NCI-H187 (cell line): ENCODE results near the gene MLST8.
A peak's percentile ranks its signal among the peaks of the same experiment; 100 is the strongest.
"Not testable (repeated sequence)": the region's sequence is repeated elsewhere in the genome, so short reads cannot be mapped to it uniquely, and the experiment has no call there.

Source experiments
- DNase-seq, 2 experiments: peaks; one replicate each; lab custom pipeline; 2025; lab: John Stamatoyannopoulos, UW

MLST8 gene

GRCh38 chr16:2246301-2246885 lies 41.1 kb downstream of the MLST8 start:
- no peak for DNase-seq

GRCh38 chr16:2250652-2251295 lies 45.5 kb downstream of the MLST8 start:
- peak in 1 of 2 experiments; percentile 52 for DNase-seq

GRCh38 chr16:2251296-2252111 lies 46.2 kb downstream of the MLST8 start, which contains the start of gene ECI1:
ECI1 (minus strand) TSS chr16:2251587; CDS start chr16:2251566, 21 bp downstream.
- peak; percentile 92 to 96 for DNase-seq

GRCh38 chr16:2252806-2253148 lies 47.5 kb downstream of the MLST8 start:
- no peak for DNase-seq

- no peak for DNase-seq
Observed at GRCh38 chr16:2253293-2253692, 48.0 kb downstream of the MLST8 start.

GRCh38 chr16:2256531-2257140 lies 51.4 kb downstream of the MLST8 start:
- no peak for DNase-seq

- DNase-seq = no peak
Observed at GRCh38 chr16:2257726-2258125, 52.5 kb downstream of the MLST8 start.

GRCh38 chr16:2258530-2258929 lies 53.3 kb downstream of the MLST8 start:
- DNase-seq = not testable (repeated sequence)
